Measurements from ENCODE around the gene IGF2BP1. TPM values are rescaled to one million over a fixed set of nuclear protein-coding genes. Genes with fewer than 3 reads are reported as not detected.

Gene IGF2BP1
- total and polyA plus RNA-seq, 2 of the 8 experiments (the other 6 are each of a cell fraction or from before 2014, with no cell fraction given) = 41.6 to 513 TPM

DNA sequence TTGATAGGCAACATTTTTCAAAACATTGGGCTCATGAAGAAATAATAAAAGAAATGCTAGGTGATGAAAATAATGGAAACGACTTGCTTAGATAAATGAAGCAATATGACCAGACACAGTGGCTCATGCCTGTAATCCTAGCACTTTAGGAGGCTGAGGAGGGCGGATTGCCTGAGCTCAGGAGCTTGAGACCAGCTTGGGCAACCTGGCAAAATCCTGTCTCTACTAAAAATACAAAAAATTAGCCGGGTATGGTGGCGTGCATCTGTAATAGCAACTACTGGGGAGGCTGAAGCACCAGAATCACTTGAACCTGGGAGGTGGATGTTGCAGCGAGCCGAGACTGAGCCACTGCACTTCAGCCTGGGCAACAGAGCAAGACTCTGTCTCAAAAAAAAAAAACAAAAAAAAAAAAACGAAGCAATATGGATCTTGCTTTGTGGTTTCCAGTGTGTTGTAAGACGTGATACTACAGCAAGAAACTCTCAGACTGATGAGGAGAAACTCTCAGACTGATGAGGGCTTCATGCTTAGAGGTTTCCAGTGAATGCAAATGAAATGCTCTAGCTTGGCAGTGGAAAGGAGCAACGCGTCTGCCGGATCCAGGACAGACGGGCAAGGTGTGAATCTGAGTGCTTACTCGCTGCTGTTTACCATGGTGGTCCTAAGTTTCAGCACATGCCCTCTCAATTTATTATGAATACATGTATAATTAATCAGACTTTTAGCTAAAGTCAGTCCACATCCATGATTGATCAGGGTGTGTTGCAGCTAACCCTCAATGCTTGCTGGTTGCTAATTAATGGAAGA, 11.5 kb upstream of the IGF2BP1 start:
- Histone ChIP-seq H2BK15ac (ENCODE audit: low read length) (no peak overlapping the region), H4K91ac (replicated peaks; ENCODE audit: insufficient read length, low read length) (no peak overlapping the region), H3K18ac (ENCODE audit: extremely low read depth, low read length) (no peak overlapping the region), H3K79me2 (ENCODE audit: control insufficient read depth in 1 of 2, insufficient read depth in 2 of 2, low read length in 2 of 2) (no peaks in the 10 kb centered on the region), H2BK20ac (ENCODE audit: low read length) (no peak overlapping the region), H3K4me2 (ENCODE audit: insufficient read depth in 1 of 2, low read depth in 2 of 2, low read length in 2 of 2) (no peak overlapping the region), H3K79me1 (ENCODE audit: low read depth, low read length) (no peaks in the 10 kb centered on the region), H2BK12ac (ENCODE audit: low read depth, low read length) (no peak overlapping the region), H2AFZ (ENCODE audit: low read length) (no peak overlapping the region), H3K4me3 (ENCODE audit: extremely low read depth in 1 of 4, insufficient read depth in 2 of 4, low read depth in 3 of 4, low read length in 4 of 4) (no peak overlapping the region), H3K4me1 (replicated peaks in 1 of 4; ENCODE audit: control insufficient read depth in 3 of 4, insufficient read depth in 4 of 4, low read length in 3 of 4) (peaks cover 0 to 6% (median 5%) of the 10 kb centered on the region in 4 experiments; a peak in 4 of 7 replicates), H4K5ac (ENCODE audit: insufficient read length, low read depth, low read length) (no peak overlapping the region), H4K20me1 (replicated peaks in 1 of 2; ENCODE audit: control insufficient read depth in 1 of 2, insufficient read depth in 2 of 2, low read length in 2 of 2) (no peaks in the 10 kb centered on the region), H3K9me3 (ENCODE audit: insufficient read depth in 2 of 2, low read depth in 1 of 2, low read length in 1 of 2) (no peaks in the 10 kb centered on the region), H3K27ac (ENCODE audit: low read depth, low read length) (no peak overlapping the region), H3K36me3 (ENCODE audit: control insufficient read depth in 2 of 4, insufficient read depth in 4 of 4, low read length in 3 of 4) (no peaks in the 10 kb centered on the region), H3K23me2 (ENCODE audit: low read depth, low read length) (no peaks in the 10 kb centered on the region), H3K23ac (ENCODE audit: insufficient read length) (no peak overlapping the region), H2BK120ac (replicated peaks; ENCODE audit: low read depth, low read length) (no peak overlapping the region), H3K4ac (replicated peaks; ENCODE audit: insufficient read length, low read depth, low read length) (no peak overlapping the region), H3K9ac (replicated peaks in 1 of 4; ENCODE audit: extremely low read depth in 1 of 4, low read depth in 3 of 4, low read length in 3 of 4) (no peak overlapping the region), H2BK5ac (ENCODE audit: low read depth, low read length) (no peak overlapping the region), H3K56ac (replicated peaks; ENCODE audit: insufficient read length, low read depth, low read length) (no peak overlapping the region), H3K14ac (ENCODE audit: insufficient read length) (no peak overlapping the region), H2AK5ac (ENCODE audit: low read depth, low read length) (no peak overlapping the region), H3K27me3 (replicated peaks in 1 of 4; ENCODE audit: control insufficient read depth in 3 of 4, extremely low read depth in 1 of 4, insufficient read depth in 3 of 4, low read length in 3 of 4) (no peaks in the 10 kb centered on the region; a peak in 1 of 7 replicates), H4K8ac (ENCODE audit: extremely low read depth, insufficient read depth, low read length) (no peak overlapping the region)
- FAIRE-seq (no peak), DNase-seq (ENCODE audit: low read depth in 1 of 2, low spot score in 2 of 2) (peak in 1 of 2 experiments; percentile 23)
- WGBS, 2 experiments (ENCODE audit: extremely low coverage in 1 of 2, insufficient coverage in 1 of 2, insufficient read length in 1 of 2, insufficient replicate concordance in 2 of 2, low coverage in 1 of 2, low lambda C conversion rate in 2 of 2, missing lambda C conversion rate in 1 of 2) = 92% methylated on average over 12 of the region's 13 CpGs; no CpG with 5 or more reads in 1 of the 2 experiments
- CTCF ChIA-PET (ENCODE audit: partially characterized antibody) = interaction anchor here (1.0 to 2.9 kb wide), 7 partner anchors 9 to 51 kb away, joined by 3 to 7 read pairs (median 4); no protein-coding TSS in a partner anchor
- POLR2A ChIA-PET (ENCODE audit: partially characterized antibody) = interaction anchor here (0.5 to 3.2 kb wide), 8 partner anchors 9 to 47 kb away, joined by 3 to 19 read pairs (median 4); partner anchors contain the start of gene IGF2BP1
- no peak for TF ChIP-seq HDAC2 (IDR thresholded peaks at IDR 0.05; ENCODE audit: borderline replicate concordance in 1 of 2, low read depth in 2 of 2, low read length in 2 of 2)
- no peak for TF ChIP-seq FOSL1 (IDR thresholded peaks at IDR 0.05; ENCODE audit: insufficient read depth, low read depth, low read length)
- TF ChIP-seq SIX5 (IDR thresholded peaks at IDR 0.05; ENCODE audit: low read depth, low read length) = no peak
- no peak for TF ChIP-seq POLR2A (IDR thresholded peaks at IDR 0.05; ENCODE audit: control extremely low read depth in 1 of 2, low read depth in 2 of 2, low read length in 2 of 2)
- no peak for TF ChIP-seq KDM4A (IDR thresholded peaks at IDR 0.05; ENCODE audit: low read depth, low read length, severe bottlenecking)
- no peak for TF ChIP-seq TBP (IDR thresholded peaks at IDR 0.05; ENCODE audit: low read depth, low read length)
- no peak for TF ChIP-seq TAF1 (IDR thresholded peaks at IDR 0.05; ENCODE audit: low read depth, low read length)
- TF ChIP-seq, protein P1, sequence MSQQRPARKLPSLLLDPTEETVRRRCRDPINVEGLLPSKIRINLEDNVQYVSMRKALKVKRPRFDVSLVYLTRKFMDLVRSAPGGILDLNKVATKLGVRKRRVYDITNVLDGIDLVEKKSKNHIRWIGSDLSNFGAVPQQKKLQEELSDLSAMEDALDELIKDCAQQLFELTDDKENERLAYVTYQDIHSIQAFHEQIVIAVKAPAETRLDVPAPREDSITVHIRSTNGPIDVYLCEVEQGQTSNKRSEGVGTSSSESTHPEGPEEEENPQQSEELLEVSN (IDR thresholded peaks at IDR 0.05) = no peak
